Non-pigmented ciliary epithelial cell (primary cell): ENCODE data around the gene RPH3AL.
"Not testable (repeated sequence)": the region's sequence is repeated elsewhere in the genome, so short reads cannot be mapped to it uniquely, and the experiment has no call there.

ENCODE experiments used
- DNase-seq: peaks from one replicate; pipeline ENCODE4 v3.0.0-alpha.2; 2010; ENCODE audit warnings: low read depth

The RPH3AL gene

DNA sequence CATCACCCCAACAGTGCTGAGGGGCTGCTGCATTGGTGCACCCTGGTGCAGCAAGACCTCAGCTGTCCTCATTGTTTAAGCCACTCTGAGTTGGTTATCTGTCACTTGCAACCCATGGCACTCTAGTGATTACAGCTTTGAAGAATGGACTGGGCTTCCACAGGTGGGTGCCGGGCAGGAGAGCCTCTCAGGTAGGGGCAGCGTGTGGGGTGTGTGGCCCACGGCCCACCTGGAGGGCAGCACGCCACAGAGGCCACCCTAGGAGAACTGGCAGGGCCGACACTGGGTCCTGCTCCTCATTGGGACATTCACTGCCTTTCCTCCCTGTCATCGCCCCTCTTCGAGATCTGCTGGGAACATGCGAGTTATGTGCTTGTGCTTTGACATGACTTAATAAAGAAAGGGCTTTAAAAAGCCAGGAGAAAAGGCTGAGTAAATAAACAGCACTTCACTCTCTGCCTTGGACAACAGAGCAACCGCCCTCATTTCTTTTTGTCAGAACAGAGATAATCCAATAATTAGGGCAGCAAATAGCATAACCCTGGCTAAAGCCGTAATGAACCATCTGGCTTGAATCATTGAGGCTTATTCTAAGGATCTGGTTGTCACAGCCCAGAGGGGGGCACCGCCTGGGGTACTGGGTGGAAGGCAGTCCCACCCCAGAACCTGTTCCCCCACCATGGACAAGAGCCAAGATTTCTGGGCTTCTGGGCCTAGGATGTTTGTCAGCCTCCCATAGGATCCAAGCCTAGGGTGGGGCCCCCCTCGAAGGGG lies 174.1 kb downstream of the RPH3AL start:
- DNase-seq: no peak

DNA sequence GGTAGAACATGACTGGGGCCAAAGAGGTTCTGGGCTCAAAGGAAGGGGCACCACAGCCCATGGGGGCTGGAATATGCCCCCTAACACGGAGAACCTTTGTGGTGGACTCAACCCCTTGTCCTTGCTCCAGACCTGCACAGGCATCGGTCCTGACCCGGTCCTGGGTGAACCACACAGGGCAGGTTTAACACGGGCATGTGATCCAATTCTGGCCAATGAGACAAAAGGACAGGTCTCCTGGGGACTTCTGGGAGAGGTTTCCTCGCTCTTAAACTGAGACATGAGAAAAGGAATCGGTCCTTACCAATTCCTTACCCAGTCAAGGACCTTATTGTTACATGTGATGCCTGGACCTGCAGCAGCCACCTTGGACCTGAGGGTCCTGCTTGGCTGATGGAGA lies 174.8 kb downstream of the RPH3AL start:
- DNase-seq: no peak

DNA sequence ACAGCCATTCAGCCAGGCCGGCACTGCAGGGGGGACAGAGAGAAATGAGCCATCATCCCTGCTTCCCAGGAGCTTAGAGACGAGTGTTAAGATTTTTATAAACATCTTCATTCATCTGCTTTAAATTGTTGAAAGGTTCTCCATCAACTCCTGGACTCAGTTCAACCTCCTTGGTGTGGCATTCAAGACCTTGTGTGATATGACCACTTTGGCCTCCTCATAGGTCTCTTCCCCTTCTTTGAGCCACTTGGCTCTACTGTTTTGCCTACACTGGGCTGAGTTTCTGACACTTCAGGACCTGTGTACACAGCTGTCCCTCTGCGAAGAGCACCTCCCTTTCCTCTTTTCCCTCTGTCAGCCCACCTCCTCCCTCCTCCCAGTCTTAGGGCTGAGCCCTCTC lies 175.5 kb downstream of the RPH3AL start:
- no peak for DNase-seq

DNA sequence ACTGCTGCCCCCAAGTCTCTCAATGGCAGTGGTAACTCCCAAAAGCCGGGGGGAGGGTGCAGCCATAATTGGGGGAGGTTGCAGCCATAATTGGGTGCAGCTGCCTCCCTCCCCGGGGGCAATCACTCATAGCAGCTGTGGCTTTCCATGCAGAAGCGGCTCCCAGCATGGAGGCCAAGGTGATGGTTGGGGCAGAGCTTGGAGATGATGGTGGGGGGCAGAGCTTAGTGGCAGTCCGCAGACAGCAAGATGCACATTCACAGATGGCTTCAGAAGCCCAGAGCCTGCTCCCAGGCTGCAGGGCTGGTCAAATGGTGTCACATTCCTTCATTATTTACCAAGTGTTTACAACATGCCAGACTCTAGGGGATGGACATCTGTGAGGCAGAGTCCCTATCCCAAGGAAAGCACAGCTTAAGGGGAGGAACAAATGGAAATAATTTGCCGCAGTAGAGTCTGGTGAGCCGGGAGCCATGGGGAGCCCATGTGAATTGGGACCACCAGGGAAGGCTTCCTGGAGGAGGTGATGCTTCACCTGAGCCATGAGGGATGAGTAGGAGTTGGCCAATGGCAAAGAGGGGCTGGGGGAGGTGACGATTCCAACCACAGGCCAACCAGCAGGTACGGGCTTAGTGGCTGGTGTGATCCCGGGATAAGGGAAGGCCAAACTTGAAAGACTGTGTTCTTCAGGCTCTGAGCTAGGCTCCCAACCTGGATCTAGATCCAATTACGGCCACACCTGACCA lies 179.3 kb downstream of the RPH3AL start:
- DNase-seq: no peak

DNA sequence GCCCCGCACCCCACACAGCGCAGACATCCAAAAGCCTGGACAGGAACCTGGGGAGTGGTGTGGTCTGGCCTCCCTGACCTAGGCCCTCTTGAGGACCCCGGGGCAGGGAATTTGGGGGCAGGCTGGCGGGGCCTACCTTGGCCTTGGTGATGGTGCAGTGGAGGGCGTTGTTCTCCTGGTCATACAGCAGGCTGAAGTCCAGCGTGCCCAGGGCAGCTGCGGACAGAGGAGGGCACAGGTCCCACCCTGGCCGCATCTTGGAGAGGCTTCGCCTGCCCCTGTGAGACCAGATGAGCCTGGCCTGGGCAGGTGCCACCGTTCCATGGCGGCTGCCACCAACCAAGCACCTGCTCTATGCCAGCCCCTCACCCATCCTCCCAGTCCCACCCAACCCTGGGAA lies 180.2 kb downstream of the RPH3AL start:
- DNase-seq: no peak

DNA sequence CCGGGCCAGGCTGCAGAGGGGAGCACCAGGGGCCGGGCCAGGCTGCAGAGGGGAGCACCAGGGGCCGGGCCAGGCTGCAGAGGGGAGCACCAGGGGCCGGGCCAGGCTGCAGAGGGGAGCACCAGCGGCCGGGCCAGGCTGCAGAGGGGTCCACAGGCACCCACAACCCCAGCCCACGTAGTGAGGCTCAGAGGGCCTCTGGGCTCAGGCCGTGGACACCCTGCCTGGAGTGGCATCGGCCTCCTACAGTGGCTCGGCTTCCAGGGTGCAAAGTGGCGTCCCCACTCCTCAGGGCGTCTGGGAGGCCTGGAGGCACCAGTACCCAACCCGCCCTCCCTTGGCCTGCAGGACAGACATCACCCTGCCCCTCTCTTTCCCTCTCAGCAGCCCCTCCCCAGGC lies 180.7 kb downstream of the RPH3AL start:
- DNase-seq: no peak

DNA sequence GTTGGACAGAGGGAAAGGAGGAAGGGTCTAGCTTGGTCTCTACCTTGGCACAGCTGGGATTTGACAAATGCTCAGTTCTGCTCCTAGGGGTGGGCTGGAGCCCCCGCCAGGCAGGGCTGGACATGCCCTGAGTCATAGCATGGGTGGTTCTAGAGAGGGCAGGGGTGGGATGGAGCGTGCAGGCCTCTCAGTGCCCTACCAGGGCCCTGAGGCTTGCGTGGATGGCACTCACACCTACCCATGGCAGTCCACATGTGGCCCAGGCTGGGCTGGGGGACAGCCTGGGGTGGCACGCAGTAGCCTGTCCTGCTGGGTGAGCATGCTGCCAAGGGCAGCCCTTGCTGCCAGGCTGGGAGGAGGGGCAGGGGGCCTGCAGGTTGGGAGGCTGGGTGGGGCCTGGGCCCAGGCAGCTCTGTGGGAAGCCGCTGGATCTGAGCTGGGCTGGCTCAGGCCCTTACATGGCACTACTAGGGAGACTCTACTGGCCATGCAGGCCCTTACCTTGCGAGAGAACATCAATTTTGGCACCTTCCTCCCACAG lies 182.4 kb downstream of the RPH3AL start:
- DNase-seq: no peak

DNA sequence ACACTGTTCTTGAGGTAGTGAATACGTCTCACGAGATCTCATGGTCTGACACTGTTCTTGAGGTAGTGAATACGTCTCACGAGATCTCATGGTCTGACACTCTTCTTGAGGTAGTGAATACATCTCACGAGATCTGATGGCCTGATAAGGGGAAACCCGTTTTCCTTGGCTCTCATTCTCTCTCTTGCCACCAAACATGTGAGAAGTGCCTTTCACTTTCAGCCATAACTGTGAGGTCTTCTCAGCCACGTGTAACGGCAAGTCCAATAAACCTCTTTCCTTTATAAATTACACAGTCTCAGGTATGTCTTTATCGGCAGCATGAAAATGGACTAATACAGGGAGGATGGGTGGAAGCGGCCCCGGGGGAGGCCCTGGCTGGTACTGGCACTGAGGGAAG lies 184.0 kb downstream of the RPH3AL start:
- DNase-seq: not testable (repeated sequence)

DNA sequence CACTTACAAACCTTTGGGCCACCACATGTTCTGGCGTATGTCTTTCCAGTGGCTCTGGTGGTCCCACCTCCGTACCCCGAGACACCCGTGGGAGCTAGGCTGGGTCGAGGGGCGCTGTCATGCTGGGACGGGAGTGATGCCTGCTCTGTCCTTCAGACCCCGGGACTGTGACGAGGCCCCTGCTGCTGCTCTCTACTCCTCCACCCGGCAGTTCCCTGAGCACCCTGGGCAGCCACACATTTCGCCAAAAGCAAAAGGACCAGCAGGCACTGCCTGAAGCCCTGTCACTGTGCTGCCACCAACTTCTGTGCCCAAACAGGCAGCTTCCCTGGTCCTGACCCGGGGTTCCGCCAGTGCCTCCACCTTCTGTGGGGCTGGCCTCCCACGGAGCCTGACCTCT lies 186.7 kb downstream of the RPH3AL start:
- no peak for DNase-seq

DNA sequence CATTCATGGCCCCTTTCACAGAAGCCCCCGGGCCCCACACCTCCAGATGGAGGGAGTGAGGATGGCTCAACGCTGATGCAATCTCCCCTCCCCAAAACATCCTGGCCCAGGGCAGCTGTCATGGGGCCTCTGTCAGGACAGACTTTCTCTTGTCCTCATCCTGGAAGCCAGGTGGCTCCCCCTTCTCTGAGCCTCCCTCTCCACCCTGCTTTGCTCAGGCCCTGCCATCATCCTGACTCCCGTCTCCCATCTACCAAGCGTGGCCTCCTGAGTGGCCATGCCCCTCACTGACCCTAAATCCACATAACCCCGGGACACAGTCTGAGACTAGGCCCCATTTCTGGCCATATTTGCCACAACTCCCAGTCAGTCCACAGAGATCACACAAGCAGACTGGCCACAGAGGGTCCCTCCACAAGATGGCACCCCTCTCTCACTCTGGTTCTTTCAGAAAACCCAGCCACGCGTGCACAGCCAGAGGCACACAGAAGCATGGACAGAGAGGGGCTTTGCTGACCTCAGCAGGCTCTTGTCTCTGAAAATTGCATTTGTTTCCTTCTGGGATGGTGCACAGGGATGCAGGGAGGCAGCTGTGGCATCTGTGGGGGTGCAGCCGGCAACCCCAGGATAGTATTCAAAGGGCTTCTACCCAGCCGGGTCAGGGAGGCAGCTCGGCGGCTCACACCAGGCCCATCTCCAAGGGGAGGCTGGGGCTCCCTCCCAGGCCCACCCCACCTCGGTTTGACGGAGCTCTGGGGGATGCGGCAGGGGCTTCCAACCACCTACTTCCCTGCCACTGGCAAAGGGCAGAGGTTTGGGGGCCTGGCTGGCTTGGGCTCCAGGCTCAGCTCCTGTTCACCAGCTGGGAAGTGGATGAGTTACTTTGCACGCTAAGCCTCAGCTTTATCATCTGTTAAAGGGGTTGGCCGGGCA lies 188.0 kb downstream of the RPH3AL start:
- DNase-seq: no peak

DNA sequence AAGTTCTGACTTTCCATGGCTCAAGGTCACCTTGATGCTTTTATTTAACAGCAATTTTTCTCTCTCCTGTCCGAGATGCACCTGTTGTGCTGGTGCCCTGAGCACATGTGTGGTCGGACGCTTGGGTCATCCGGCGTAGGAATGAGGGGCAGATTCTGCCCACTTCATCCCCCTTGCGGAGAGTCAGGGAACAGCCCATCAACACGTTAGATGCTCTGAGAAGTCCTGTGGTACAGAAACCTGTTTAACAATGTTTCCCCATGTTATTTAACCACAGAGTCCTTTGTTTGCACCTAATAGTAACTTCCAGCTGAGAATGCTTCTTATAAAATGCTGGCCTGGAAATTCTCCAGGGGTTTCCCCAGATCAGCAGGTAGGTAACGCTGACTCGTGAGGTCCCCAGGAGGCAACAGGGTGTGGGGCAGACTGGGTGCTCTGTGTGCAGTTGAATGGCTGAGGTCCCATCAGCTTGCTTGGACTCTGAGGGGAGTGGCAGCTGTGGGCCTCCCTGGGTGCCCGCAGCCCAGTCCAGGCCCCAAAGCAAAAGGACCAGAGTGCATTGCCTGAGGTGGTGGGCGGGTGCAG lies 189.0 kb downstream of the RPH3AL start:
- DNase-seq: no peak

DNA sequence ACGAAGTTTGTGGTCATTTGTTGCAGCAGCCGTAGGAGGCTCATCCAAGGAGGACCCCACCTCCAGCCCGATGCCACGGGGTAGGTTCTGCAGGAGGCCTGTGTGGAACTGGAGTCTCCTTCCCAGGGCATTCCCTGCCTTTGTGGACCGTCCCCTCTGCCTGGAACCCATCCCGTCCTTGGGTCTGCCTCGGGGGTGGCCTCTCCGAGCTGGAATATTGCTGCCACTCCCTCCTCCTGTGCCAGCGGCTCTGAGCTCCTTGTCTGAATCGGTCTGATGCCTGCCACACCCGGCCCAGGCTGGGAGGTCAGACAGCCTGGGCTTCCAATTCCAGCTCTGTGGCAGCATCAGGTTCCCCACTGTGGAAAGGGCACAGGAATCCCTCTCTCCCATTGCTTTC lies 189.9 kb downstream of the RPH3AL start:
- DNase-seq: no peak
